Lower lobe of right lung (tissue), 2 donors: ENCODE measurements around the gene BBS12. TPM values are rescaled to one million over a fixed set of nuclear protein-coding genes. Genes with fewer than 3 reads are reported as not detected.

Experiments
- ATAC-seq, 2 donors: fragments of 200-7000 bp; cut with Tn5 transposase; one replicate each; pipeline ENCODE4 v1.9.1; 2020 to 2022; ENCODE audit warnings: mild to moderate bottlenecking in 2 of 2, moderate library complexity in 2 of 2
- DNase-seq: peaks from one replicate; pipeline ENCODE4 v3.0.0-alpha.2; 2020
- H3K27ac ChIP-seq: fragments of 200-600 bp; one replicate; pipeline ENCODE4 v1.8.0; 2022
- H3K27me3 ChIP-seq: fragments of 200-600 bp; one replicate; pipeline ENCODE4 v1.8.0; 2022; ENCODE audit warnings: low read depth
- H3K36me3 ChIP-seq: fragments of 200-600 bp; one replicate; pipeline ENCODE4 v1.8.0; 2022; ENCODE audit warnings: mild to moderate bottlenecking
- H3K4me1 ChIP-seq: fragments of 200-600 bp; one replicate; pipeline ENCODE4 v1.8.0; 2022
- H3K4me3 ChIP-seq: fragments of 200-600 bp; one replicate; pipeline ENCODE4 v1.8.0; 2022; ENCODE audit warnings: mild to moderate bottlenecking
- H3K9me3 ChIP-seq: fragments of 200-600 bp; one replicate; pipeline ENCODE4 v1.8.0; 2022
- CTCF ChIP-seq: fragments of 200-600 bp; IDR thresholded peaks from one replicate; pipeline ENCODE4 v1.8.0; 2022; ENCODE audit warnings: antibody characterized with exemption, mild to moderate bottlenecking
- intact Hi-C: fragments of 100-400 bp; cut with DNase I; formaldehyde crosslinking; loops from one replicate; pipeline ENCODE4 v1.11.0; 2022
- long read RNA-seq: library from polyadenylated mRNA; unstranded; transcript quantifications from one replicate; pipeline ENCODE4 v2.0.0, GENCODE V29; 2021
- total RNA-seq: library from RNA; stranded (reverse); fragmentation: NEBNext Ultra II Directional; extraction: Animal tissue kit (Norgen Biotek cat#: 25700); gene quantifications from one replicate; pipeline ENCODE4 v1.2.1, GENCODE V29; 2021
- donor health status: DM: no; HTN: yes; CAD: no; lungs with severe emphysema.

BBS12 gene
- total RNA-seq = 3.9 TPM
- long read RNA-seq, transcript BBS12-201 (2 exons, 3,244 nt) = major isoform, 8 of 9 reads
- long read RNA-seq, partial matches to known transcripts = 0 of 9 reads
- long read RNA-seq, other reads (novel, unspliced or antisense) = 1 of 9 reads

- intact Hi-C loops = no loop called here
- peaks cover 11% of the 10 kb centered on the region for H3K4me1 ChIP-seq
- TF ChIP-seq CTCF = peak; percentile 45
- peak within 1 kb of the TSS; percentile 79 for H3K4me3 ChIP-seq
- no peaks in the 10 kb centered on the region for H3K36me3 ChIP-seq
- peak within 1 kb of the TSS; percentile 91 for H3K27ac ChIP-seq
- no peaks in the 10 kb centered on the region for H3K27me3 ChIP-seq
- ATAC-seq = peak; percentile 100
- peak; percentile 98 for DNase-seq
- H3K9me3 ChIP-seq = no peaks in the 10 kb centered on the region
Observed at GRCh38 chr4:122732329-122733026, at the start of gene BBS12. BBS12 (plus strand) TSS chr4:122732704; CDS start chr4:122741893, 9,189 bp downstream.

GRCh38 chr4:122686691-122687090 lies 45.8 kb upstream of the BBS12 start:
- no peak for DNase-seq
- ATAC-seq = no peak
- H3K4me1 ChIP-seq = no peaks in the 10 kb centered on the region
- no peak overlapping the region for H3K4me3 ChIP-seq
- no peak overlapping the region for H3K27ac ChIP-seq
- H3K27me3 ChIP-seq = no peaks in the 10 kb centered on the region
- no peaks in the 10 kb centered on the region for H3K9me3 ChIP-seq
- TF ChIP-seq CTCF = no peak
- H3K36me3 ChIP-seq = no peaks in the 10 kb centered on the region
- intact Hi-C loops = no loop called here

- Histone ChIP-seq H3K9me3 (no peaks in the 10 kb centered on the region), H3K4me3 (no peak overlapping the region), H3K4me1 (no peaks in the 10 kb centered on the region), H3K27ac (no peak overlapping the region), H3K36me3 (no peaks in the 10 kb centered on the region), H3K27me3 (no peaks in the 10 kb centered on the region)
- intact Hi-C loops = no loop called here
- DNase-seq (no peak), ATAC-seq (no peak)
- TF ChIP-seq CTCF = no peak
Observed at GRCh38 chr4:122687531-122688061, 44.9 kb upstream of the BBS12 start.

GRCh38 chr4:122688529-122689140 lies 43.9 kb upstream of the BBS12 start:
- Histone ChIP-seq H3K4me1 (no peaks in the 10 kb centered on the region), H3K27ac (no peak overlapping the region), H3K36me3 (no peaks in the 10 kb centered on the region), H3K9me3 (no peaks in the 10 kb centered on the region), H3K27me3 (no peaks in the 10 kb centered on the region), H3K4me3 (peak overlapping the region; percentile 27)
- no peak for DNase-seq
- intact Hi-C loops = no loop called here
- no peak for ATAC-seq
- no peak for TF ChIP-seq CTCF

GRCh38 chr4:122689972-122690371 lies 42.5 kb upstream of the BBS12 start:
- no peak overlapping the region for H3K27ac ChIP-seq
- no peak for DNase-seq
- H3K27me3 ChIP-seq = no peaks in the 10 kb centered on the region
- no peaks in the 10 kb centered on the region for H3K9me3 ChIP-seq
- no peak for ATAC-seq
- intact Hi-C loops = no loop called here
- H3K4me1 ChIP-seq = no peaks in the 10 kb centered on the region
- H3K36me3 ChIP-seq = no peaks in the 10 kb centered on the region
- H3K4me3 ChIP-seq = no peak overlapping the region
- TF ChIP-seq CTCF = no peak
